Measurements from ENCODE around the gene STRA6. TPM values are rescaled to one million over a fixed set of nuclear protein-coding genes. Genes with fewer than 3 reads are reported as not detected.

The STRA6 gene
- total and polyA plus RNA-seq, 2 donors (not counting 1 experiment from before 2014, with no cell fraction given): not detected

DNA sequence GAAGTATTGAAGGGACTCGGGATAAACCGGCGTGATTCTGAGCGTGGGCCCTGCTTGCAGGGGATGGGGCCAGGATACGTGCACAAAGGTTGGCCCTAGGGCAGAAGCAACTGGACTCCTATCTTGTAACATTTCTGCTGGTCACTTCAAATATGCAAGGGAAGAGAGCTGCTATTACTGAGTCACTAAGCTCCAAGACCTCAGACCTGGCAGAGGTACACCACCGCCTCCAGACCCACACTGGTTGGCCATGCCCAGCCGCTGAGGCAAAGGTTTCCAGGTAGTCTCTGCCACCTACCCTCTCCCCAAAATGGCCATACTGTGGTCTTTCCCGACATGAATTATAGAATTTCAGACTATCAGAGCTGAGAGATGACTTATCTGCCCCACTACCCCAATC is 13.4 kb upstream of the STRA6 start:
- ChIA-PET CTCF (no interaction called here), POLR2A (no interaction called here)
- H3K27ac ChIP-seq (ENCODE audit: low read length in 2 of 2): no peak overlapping the region
- WGBS (ENCODE audit: insufficient coverage): 94% methylated on average over 5 of the region's 8 CpGs
- H3K4me1 ChIP-seq (ENCODE audit: control insufficient read depth in 2 of 2, insufficient read depth in 2 of 2, low read length in 2 of 2): no peaks in the 10 kb centered on the region
- intact Hi-C loops (cut with micrococcal nuclease): no loop called here
- peaks cover 0 to 1% (median 0%) of the 10 kb centered on the region in 3 donors for H3K9me3 ChIP-seq (ENCODE audit: control extremely low read depth in 1 of 3, control insufficient read depth in 2 of 3, insufficient read depth in 1 of 3, low read length in 2 of 3)
- no peaks in the 10 kb centered on the region for H3K36me3 ChIP-seq (replicated peaks in 1 of 2; ENCODE audit: control extremely low read depth in 1 of 2, control insufficient read depth in 1 of 2, extremely low read depth in 1 of 2, insufficient read depth in 2 of 2, low read length in 1 of 2)
- no peaks in the 10 kb centered on the region for H3K79me2 ChIP-seq (ENCODE audit: control insufficient read depth, insufficient read depth, low read length)
- Mint-ChIP-seq H3K4me1 (no peaks in the 10 kb centered on the region), H3K4me3 (no peak overlapping the region), H3K9me3 (ENCODE audit: insufficient read depth) (no peaks in the 10 kb centered on the region), H3K27ac (no peak overlapping the region), H3K27me3 (peaks cover 31% of the 10 kb centered on the region)
- ATAC-seq (ENCODE audit: low read depth): no peak
- H3K4me3 ChIP-seq (ENCODE audit: control extremely low read depth in 1 of 5, extremely low read depth in 1 of 5, insufficient read depth in 1 of 5, low read depth in 2 of 5, low read length in 4 of 5): no peak overlapping the region
- H3K27me3 ChIP-seq (replicated peaks in 1 of 4; ENCODE audit: control extremely low read depth in 1 of 4, control insufficient read depth in 3 of 4, insufficient read depth in 4 of 4, low read length in 3 of 4): peaks cover 0 to 3% (median 0%) of the 10 kb centered on the region in 4 experiments
- TF ChIP-seq, protein P1, sequence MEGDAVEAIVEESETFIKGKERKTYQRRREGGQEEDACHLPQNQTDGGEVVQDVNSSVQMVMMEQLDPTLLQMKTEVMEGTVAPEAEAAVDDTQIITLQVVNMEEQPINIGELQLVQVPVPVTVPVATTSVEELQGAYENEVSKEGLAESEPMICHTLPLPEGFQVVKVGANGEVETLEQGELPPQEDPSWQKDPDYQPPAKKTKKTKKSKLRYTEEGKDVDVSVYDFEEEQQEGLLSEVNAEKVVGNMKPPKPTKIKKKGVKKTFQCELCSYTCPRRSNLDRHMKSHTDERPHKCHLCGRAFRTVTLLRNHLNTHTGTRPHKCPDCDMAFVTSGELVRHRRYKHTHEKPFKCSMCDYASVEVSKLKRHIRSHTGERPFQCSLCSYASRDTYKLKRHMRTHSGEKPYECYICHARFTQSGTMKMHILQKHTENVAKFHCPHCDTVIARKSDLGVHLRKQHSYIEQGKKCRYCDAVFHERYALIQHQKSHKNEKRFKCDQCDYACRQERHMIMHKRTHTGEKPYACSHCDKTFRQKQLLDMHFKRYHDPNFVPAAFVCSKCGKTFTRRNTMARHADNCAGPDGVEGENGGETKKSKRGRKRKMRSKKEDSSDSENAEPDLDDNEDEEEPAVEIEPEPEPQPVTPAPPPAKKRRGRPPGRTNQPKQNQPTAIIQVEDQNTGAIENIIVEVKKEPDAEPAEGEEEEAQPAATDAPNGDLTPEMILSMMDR (IDR thresholded peaks at IDR 0.05): no peak
- no peak for TF ChIP-seq EZH2 (IDR thresholded peaks at IDR 0.05; ENCODE audit: borderline replicate concordance, insufficient read depth, low read depth, low read length, poor library complexity, severe bottlenecking)
- H4K20me1 ChIP-seq (ENCODE audit: control insufficient read depth, insufficient read depth, low read length, poor library complexity, severe bottlenecking): no peaks in the 10 kb centered on the region
- no peak overlapping the region for H3K9ac ChIP-seq (ENCODE audit: low read length)
- no peak for DNase-seq
- no peak overlapping the region for H3K4me2 ChIP-seq (replicated peaks; ENCODE audit: low read depth, low read length, poor library complexity, severe bottlenecking)
- no peak overlapping the region for H2AFZ ChIP-seq (ENCODE audit: insufficient read depth, low read depth, low read length, poor library complexity, severe bottlenecking)

DNA sequence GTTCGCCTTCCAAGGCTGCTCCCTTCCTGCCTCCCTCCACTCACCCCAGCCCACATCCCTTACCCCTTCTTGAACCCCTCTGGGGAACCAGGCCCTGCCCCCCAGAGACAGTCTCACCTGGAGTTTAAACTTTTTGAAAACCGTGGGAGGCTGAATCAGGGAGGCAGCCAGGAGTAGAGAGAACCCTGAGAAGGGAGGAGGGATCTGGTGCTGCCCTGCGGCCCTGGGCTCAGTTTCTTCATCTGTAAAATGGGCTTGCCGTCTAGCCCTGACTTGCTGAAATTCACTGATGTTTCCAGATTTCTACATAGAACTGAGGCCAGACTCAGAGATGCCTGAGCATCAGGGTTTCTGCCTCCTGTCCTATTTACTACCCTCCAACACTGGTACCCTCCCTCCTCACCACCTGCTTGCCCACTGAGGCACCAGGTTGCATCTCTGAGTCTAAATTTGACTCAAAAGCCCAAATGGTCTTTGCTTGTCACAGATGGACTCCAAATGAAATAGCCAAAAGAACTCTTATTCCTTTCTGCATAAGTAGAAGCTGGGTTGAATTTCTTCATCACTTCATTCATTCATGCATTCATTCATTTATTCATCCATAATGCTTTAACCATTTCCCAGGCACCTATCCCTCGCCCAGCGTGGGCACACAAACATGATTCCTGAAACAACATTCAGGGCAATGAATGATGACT is 11.9 kb upstream of the STRA6 start:
- CTCF ChIA-PET: no interaction called here
- H3K4me1 Mint-ChIP-seq: no peaks in the 10 kb centered on the region
- no peaks in the 10 kb centered on the region for H3K4me1 ChIP-seq (ENCODE audit: control insufficient read depth in 2 of 2, insufficient read depth in 2 of 2, low read length in 2 of 2)
- H3K9me3 ChIP-seq (ENCODE audit: control extremely low read depth in 1 of 3, control insufficient read depth in 2 of 3, insufficient read depth in 1 of 3, low read length in 2 of 3): peaks cover 0 to 2% (median 0%) of the 10 kb centered on the region in 3 donors
- H3K36me3 ChIP-seq (replicated peaks in 1 of 2; ENCODE audit: control extremely low read depth in 1 of 2, control insufficient read depth in 1 of 2, extremely low read depth in 1 of 2, insufficient read depth in 2 of 2, low read length in 1 of 2): no peaks in the 10 kb centered on the region
- peaks cover 24% of the 10 kb centered on the region for H3K27me3 Mint-ChIP-seq
- H3K27me3 ChIP-seq (replicated peaks in 1 of 4; ENCODE audit: control extremely low read depth in 1 of 4, control insufficient read depth in 3 of 4, insufficient read depth in 4 of 4, low read length in 3 of 4): peaks cover 0 to 3% (median 0%) of the 10 kb centered on the region in 4 experiments
- POLR2A ChIA-PET: no interaction called here
- H3K9ac ChIP-seq (ENCODE audit: low read length): no peak overlapping the region
- TF ChIP-seq, protein P1 (IDR thresholded peaks at IDR 0.05): no peak
- no peak for TF ChIP-seq EZH2 (IDR thresholded peaks at IDR 0.05; ENCODE audit: borderline replicate concordance, insufficient read depth, low read depth, low read length, poor library complexity, severe bottlenecking)
- H3K27ac Mint-ChIP-seq: no peak overlapping the region
- H3K27ac ChIP-seq (ENCODE audit: low read length in 2 of 2): no peak overlapping the region
- intact Hi-C loops (cut with micrococcal nuclease): no loop called here
- no peak for ATAC-seq (ENCODE audit: low read depth)
- WGBS (ENCODE audit: insufficient coverage): 70% methylated on average over 4 of the region's 6 CpGs
- no peak for DNase-seq
- H3K79me2 ChIP-seq (ENCODE audit: control insufficient read depth, insufficient read depth, low read length): no peaks in the 10 kb centered on the region
- no peak overlapping the region for H2AFZ ChIP-seq (ENCODE audit: insufficient read depth, low read depth, low read length, poor library complexity, severe bottlenecking)
- H3K4me3 Mint-ChIP-seq: no peak overlapping the region
- H3K4me3 ChIP-seq (ENCODE audit: control extremely low read depth in 1 of 5, extremely low read depth in 1 of 5, insufficient read depth in 1 of 5, low read depth in 2 of 5, low read length in 4 of 5): no peak overlapping the region
- H4K20me1 ChIP-seq (ENCODE audit: control insufficient read depth, insufficient read depth, low read length, poor library complexity, severe bottlenecking): no peaks in the 10 kb centered on the region
- no peak overlapping the region for H3K4me2 ChIP-seq (replicated peaks; ENCODE audit: low read depth, low read length, poor library complexity, severe bottlenecking)
- peaks cover 2% of the 10 kb centered on the region for H3K9me3 Mint-ChIP-seq (ENCODE audit: insufficient read depth)
